ENCODE results near the gene ZNF20.

The ZNF20 gene

DNA sequence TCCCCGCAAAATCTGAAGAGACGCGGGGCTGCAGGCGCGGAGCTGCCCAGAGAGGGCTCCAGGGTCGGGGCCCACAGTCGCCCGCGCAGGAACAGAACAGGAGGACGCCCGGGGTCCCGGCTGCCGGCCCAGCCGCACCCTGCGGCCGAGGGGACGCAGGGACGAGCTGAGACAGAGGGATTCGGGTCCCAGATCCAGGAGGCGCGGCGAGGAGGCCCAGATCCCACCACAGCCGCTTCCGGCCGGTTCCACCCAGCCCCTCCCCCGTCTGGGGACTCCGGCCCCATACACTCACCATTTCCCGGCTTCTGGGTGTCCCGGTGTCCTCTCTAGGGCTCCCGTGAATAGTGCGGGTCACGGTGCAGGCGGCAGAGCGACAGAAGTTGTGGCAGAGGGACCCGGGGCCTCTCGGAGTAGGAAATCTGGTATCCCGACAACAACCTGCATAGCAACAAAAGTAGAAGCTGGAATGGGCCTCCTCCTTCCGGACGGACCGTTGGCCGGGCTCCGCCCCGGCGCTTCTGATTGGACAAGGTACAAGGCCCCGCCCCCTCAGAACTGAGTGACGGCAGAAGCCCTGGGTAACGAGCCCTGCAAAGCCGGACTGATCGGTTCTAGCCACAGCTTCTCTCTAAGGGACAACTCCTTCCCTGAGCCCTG lies at the start of gene ZNF20:
TSS of gene ZNF20 (minus strand) at position 466 of the 660 bp plus-strand sequence. CDS start at position 298, 168 bp downstream.
- peak; percentile 80 for DNase-seq

DNA sequence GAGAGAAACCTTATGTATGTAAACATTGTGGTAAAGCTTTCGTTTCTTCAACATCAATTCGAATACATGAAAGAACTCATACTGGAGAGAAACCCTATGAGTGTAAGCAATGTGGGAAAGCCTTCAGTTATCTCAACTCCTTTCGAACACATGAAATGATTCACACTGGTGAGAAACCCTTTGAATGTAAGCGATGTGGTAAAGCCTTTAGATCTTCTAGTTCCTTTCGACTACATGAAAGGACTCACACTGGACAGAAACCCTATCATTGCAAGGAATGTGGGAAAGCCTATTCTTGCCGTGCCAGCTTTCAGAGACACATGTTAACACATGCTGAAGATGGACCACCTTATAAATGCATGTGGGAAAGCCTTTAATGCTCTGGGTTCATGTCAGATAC lies 47.5 kb upstream of the ZNF20 start:
- DNase-seq, result no peak

DNA sequence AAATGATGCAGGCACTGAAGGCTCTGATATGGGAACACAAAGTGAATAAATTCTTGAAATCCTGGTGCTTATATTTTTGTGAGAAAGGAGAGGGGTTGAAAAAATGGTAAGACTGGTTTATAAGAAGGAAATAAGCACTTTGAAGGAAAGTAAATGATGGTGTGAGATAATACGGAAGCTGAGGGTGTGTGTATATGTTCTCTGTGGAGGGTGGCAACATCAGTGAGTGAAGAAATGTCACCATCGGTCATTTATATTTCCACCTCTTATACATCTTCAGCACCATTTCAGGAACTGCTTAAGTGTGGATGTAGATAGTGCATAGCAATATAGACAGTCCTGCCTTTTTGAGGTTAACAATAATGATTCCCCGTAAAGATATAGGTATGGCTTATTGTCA lies 40.2 kb upstream of the ZNF20 start:
- no peak for DNase-seq

DNA sequence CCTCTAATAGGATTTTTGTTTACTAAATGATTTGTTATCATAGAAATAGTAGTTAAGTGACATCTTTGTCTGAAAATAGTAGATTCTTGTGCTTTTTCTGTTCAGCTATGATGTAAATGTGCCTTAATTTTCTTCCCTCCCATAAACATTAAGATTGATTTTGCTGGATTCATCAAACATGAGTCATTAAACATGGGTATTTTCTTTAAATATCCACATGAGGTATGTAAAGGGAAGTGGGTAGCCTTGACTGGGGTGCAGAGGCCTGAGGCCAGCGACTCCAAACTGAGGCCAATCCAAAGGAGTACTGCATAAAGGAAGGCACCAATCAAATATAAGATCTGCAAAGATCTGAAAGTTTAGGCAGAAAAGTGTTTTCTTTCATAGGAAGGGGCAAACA lies 26.5 kb upstream of the ZNF20 start:
- no peak for DNase-seq

DNA sequence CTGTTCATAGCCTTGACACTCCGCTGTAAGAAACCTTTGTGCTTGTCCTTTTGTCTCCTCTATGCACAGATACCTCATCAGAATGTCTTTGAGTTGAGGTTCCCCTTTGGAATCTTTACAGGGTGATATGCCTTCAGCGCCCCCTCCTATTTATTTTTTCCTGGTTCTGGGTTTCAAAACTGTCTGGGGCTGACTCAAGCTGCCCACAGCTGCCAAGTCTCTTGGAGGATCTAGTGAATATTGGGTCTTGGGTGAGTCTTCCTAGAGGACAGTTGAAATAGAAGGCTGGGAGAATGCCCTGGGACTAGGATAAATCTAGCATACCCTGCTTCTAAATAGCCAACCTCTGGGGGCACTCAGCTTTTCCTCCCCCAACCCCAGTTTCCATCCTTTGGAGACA lies 23.7 kb upstream of the ZNF20 start:
- DNase-seq, result no peak

DNA sequence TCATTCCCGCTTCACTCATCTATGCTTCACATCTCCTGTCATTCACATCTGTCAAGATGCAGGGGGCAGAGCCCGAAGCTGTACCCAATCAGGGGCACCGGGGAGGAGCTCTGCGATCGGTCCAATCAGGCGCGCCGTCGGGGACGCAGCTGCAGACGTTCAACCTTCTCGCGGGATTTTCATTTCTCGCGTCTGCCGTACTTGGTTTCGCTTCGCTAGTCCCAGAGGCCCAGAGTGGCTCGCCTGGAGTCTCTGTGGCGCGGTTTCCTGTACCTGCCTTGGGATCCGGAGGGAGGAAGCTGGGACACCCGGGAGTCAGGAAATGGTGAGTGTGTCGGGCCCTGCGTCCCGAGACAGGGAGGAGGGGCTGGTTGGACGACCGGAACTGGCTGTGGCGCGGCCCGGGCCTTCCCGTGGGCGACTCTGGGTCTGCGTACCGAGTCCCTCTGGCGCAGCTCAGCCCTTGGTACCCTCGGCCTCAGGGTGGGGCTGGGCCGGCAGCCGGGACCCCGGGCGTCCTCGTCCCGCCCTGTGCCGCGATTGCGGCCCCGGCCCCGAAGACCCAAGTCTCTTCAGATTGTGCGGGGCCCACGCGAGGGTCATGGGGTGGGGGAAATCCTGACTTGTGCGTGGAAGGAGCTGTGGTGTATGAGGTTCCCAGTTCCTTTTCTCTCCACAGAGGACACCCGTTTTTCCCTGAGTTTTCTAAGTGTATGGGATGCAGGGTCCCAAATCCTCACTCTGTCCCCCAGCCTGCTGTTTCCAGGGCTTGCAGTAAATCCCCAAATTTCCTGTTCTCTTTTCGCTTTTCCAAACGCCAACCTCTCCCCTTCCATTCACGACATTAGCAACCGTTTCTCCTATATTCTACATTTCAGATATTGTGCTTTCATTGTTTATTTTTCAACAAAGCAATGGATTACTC lies 23.0 kb upstream of the ZNF20 start, which contains the start of gene ZNF136:
TSS of gene ZNF136 (plus strand) at position 215 of the 925 bp plus-strand sequence. CDS start at position 323, 108 bp downstream.
- DNase-seq, result peak; percentile 93

DNA sequence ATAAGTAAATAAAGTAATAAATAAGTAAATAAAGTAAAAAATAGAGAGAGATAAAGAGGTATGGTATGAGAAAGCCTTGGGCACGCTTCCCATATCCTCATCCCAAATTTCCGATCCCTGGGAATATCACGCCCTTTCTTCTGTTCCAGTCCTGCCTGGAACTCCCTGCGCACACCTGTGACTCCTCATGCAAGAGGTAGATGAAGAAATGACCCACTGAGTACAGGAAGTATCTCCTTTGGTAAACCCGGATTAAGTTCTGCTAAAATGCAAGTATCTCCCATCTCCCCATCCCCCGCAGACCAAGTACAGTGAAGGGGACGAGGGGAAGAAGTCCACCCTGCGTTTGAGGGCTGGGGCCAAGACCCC lies 22.3 kb upstream of the ZNF20 start:
- no peak for DNase-seq

DNA sequence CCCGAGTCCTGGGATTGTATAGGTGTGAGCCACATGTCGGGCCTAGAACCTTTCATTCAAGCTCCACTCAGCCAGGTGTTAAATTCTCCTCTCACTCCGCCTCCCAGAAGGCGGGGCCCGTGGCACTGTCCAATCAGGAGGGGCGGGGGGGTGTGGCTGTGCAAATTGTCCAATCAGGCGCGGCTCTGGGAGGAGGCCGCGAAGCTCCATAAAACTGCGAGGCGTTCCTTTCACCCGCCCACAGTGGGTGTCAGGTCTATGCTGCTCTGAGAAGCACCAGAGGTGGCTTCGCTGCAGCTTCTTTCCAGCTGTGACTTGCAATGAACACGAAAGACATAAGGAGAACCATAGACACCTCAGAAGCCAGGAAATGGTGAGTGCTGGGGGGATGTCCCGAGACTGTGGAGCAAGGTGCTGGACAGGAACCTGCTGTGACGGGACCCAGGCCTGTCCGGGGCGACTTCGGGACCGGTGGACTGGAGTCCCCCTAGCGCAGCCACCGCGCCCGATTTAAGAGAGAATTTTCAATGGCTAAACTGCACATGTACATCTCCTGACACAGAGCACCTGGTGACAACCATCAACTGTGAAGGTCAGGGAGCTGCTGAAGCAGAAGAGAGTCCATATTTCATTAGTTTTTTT lies 19.7 kb upstream of the ZNF20 start:
- DNase-seq, result no peak

DNA sequence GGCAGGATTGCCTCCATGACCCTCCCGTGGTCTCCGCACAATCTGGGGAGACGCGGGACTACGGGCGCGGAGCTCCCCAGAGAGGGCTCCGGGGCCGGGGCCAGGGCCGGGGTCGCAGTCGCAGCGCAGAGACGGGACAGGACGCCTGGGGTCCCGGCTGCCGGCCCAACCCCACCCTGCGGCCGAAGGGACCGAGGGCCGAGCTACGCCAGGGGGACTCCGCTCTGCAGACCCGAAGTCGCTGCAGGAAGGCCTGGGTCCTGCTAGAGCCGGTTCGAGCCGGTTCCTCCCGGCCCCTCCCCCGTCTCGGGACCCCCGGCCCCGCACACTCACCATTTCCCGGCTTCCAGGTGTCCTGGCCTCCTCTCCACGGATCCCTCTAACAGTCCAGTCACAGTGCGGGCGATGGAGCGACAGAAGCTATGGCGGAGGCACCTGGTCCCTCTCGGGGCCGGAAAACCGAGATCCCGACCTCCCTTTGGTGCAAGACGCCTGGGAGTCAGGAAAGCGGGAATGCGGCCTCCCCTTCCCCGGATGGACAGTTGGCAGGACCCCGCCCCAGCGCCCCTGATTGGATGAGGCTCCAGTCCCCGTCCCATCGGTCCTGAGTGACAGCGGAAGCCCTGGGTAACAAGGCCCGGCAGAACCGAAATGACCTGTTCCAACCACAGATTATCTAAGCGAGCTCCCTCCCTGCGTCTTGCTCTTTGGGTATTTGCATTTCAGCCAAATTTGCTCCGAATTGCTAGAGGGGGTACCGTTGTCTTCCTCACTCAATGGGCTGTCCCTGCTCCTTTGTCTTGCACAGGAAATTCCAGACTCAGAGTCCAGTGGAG lies 16.3 kb upstream of the ZNF20 start, which contains the start of gene ZNF625:
TSS of gene ZNF625 (minus strand) at position 512 of the 836 bp plus-strand sequence. CDS start at position 336, 176 bp downstream.
- peak; percentile 85 for DNase-seq

DNA sequence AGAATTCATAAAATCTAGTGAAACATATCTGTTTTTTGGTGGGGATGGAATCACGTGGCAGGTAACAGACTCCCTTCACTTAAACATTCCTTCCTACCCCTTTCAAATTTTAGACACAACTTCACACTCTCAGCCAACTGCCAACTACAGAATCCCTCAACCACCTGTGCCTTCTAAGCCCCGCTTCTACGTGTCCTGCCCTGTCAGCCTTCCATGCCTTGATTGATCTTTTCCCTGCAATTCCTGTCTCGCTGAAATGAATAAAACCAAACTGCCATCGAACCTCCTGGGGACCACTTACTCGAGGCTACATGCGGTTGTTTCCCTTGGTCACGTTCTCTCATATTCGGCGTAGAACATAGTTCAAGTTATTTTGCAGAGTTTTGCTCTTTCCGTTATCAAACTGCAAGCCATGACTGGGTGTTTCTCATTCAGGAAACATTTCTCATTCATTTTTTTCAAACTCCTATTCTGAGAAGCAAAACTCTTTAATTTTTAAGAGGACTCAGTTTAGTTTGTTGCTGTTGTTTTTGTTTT lies 15.2 kb upstream of the ZNF20 start:
- DNase-seq, result no peak

DNA sequence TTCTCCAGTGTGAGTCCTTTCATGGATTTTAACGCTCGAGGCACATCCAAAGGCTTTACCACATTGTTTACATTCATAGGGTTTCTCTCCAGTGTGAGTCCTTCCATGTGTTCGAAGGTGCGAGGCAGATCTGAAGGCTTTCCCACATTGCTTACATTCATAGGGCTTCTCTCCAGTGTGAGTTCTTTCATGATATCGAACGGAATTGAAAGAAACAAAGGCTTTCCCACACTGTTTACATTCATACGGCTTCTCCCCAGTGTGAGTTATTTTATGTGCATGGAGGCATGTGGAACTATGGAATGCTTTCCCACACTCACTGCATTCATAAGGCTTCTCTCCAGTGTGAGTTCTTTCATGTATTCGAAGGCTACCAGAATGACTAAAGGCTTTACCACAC lies 5.2 kb upstream of the ZNF20 start:
- DNase-seq, result no peak

DNA sequence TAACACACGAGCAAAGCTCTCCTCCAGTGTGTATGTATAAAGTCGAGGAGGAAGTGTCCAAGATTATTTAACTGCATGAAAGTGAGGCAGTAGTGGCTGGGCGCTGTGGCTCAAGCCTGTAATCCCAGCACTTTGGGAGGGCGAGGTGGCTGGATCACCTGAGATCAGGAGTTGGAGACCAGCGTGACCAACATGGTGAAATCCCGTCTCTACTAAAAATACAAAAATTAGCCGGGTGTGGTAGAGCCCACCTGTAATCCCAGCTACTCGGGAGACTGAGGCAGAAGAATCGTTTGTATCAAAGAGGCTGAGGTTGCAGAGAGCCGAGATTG lies 1.2 kb upstream of the ZNF20 start:
- no peak for DNase-seq

DNA sequence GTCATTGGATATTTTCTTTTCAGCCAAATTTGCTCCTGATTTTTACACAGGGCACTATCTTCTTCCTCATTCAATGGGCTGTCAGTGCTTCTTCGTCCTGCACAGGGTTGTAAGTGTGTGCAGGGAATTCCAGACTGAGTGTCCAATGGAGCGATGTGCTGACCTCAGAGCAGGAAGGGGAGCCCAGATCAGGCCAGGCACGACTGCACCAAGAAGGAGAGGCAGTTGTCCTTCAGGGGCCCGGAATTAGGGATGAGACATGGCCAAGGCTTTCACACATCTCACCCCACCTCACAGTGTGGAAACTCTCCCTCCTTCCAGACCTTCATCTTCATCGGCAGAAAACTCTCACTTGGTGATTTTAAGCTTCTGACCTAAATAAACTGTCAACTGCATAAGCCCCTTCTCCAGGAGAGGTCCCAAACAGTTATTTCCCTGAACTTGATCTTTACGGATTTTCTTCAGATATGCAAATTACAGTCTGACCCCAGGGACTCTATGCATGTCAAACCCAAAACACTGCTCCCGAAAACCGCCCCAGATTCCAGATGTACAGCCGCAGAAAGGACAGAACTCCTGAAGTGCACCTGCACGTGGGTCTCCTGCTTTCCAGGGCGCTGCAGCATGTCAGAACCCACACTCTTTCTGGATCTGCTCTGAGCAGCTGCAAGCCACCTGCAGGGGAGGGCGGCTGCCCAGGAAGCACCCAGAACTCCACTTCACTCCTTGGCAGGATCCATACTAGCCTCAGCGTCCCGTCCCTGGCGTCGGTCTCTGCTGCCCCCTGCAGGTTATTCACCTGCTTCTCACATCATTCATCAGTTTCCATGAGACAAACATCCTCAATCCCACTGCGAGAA lies 625 bp upstream of the ZNF20 start:
- DNase-seq, result peak; percentile 58

DNA sequence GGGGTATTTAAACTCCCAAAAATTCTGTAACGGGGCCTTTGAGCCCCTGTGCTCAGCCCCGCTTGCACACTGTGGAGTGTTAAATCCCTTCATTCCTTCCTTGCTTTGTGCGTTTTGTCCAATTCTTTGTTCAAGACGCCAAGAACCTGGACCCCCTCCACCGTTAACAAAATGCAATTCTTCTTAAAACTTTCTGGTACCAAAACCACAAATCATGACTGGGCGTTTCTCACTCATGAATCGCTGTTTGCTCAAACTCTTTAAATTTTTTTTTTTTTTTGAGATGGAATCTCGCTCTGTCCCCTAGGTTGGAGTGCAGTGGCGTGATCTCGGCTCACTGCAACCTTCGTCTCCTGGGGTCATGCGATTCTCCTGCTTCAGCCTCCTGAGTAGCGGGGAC lies 881 bp downstream of the ZNF20 start:
- DNase-seq, result no peak

DNA sequence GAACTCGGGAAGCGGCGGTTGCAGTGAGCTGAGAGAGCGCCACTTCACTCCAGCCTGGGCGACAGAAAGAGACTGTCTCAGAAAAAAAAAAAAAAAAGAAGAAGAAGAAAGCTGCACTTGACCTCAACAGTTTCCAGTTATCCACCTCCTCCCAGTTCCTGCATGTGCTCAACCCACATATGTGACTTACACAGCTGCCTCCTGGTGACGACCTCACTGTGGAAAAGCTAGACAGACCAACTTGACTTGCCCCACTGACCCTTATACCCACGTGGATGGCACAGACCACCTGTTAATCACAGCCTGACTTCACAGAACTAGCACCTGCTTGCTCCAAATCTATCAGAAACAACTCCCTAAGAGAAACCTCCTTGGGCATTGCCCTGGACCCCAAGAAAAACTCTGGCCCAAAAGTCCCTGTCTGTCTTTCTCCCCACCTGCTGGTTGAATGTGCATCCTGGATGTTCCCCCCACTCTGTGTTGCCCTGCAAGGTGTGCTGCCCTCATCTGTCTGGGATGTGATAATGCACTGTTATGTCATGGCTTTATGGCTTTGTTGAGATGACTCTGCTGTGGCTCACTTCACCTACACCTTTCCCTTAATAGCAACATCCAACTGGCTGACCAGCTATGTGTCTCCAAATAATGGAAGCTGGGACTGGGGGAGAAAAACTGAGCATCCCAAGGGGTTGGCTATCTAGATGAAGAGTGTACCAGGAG lies 2.8 kb downstream of the ZNF20 start:
- no peak for DNase-seq

DNA sequence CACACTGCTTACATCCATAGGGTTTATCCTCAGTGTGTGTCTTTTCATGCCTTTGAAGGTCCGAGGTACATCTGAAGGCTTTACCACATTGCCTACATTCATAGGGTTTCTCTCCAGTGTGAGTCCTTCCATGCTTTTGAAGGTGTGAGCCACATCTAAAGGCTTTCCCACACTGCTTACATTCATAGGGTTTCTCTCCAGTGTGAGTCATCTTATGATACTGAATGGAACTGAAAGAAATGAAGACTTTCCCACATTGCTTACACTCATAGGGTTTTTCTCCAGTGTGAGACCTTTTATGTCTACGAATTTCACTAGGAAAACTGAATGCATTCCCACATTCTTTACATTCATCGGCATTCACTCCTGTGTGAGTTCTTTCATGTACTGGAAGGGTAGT lies 7.1 kb downstream of the ZNF20 start:
- DNase-seq, result no peak

DNA sequence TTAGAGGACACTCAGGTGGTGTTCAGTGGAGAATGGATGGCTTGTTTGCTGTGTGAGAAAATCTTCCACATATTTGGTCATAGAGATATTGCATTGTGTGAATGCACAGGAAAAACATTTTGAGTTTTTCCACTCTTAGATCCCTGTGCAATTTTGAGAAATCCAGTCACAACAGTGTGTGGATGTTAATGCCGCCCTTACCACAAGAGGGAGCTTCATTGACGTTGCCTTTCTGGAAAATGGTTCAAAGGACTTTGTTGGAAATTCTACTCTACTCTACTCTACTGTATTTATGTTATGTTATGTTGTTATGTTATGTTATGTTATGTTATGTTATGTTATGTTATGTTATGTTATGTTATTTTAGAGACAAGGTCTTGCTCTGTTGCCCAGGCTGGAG lies 13.4 kb downstream of the ZNF20 start:
- no peak for DNase-seq

DNA sequence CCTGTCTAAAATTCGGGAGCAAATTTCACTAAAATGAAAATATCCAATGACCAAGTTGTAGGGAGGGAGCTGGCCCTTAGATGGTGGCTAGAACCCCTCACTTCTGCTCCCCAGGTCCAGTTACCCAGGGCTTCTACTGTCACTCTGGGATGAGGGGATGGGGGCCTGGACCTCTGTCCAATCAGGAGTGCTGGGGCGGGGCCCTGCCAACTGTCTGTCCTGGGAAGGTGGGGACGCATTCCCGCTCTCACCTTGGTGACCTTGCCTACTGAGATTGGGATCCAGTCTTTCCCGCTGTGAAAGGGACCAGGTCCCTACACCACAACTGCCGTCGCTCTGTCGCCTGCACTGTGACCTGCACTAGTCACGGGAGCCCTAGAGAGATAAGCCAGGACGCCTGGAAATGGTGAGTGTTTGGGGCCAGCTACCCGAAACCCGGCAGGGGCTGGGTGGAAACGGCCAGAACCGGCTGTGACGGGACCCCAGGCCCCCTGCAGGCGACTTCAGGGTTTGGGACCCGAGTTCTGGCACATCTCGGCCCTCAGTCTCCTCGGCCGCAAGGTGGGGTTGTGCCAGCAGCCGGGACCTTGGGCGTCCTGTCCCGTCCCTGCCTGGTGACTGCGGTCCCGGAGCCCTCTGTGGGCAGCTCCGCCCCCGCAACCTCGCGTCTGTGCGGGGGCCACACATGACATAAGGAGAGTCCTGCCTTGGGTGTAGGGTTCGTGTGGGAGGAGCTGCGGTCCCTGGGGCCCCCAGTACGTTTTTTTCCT lies 22.8 kb downstream of the ZNF20 start:
- DNase-seq, result no peak

DNA sequence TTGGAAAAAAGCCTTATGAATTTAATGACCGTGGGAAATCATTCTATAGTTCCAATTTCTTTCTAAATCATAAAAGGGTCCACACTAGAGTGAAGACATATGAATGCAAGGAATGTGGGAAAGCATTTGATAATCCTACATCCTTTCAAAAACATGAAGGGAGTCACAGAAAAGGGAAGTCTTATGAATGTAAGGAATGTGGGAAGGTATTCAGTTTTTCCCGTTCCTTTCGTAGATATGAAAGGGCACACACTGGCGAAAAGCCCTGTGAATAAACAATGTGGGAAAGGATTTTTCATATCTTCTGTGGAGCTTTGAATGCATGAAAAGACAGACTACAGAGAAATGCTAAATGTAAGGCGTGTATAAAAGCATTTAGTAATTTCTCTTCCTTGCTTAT lies 27.0 kb downstream of the ZNF20 start:
- DNase-seq, result no peak

DNA sequence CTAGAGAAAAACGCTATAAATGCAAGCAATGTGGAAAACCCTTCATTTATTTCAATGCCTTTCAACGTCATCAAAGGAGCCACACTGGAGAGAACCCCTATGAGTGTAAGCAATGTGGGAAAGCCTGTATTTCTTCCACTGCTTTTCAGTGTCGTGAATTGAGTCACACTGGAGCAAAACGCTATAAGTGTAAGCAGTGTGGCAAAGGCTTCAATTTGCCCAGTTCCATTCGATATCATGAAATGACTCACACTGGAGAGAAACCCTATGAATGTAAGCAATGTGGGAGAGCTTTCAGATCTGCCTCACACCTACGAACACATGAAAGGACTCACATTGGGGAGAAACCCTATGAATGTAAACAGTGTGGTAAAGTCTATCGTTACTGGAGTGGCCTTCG lies 27.4 kb downstream of the ZNF20 start:
- DNase-seq, result no peak

Data from DMS 273 treated with DMSO at 0.1 percent for 48 hours (cell line).